ENCODE results near the gene BICRA.
"Not testable (repeated sequence)": the region's sequence is repeated elsewhere in the genome, so short reads cannot be mapped to it uniquely, and the experiment has no call there.

The BICRA gene

GRCh38 chr19:47742634-47743033 lies 133.7 kb downstream of the BICRA start:
- Histone ChIP-seq H2AFZ (ENCODE audit: insufficient read depth, low read length, poor library complexity) (no peak overlapping the region), H3K79me2 (ENCODE audit: control insufficient read depth, insufficient read depth, low read length, poor library complexity) (peaks cover 5% of the 10 kb centered on the region), H4K12ac (ENCODE audit: low read depth, low read length) (peak overlapping the region; percentile 34), H3K18ac (ENCODE audit: low read length) (peak overlapping the region; percentile 17), H3K14ac (ENCODE audit: low read length) (peak overlapping the region; percentile 23), H3K23ac (ENCODE audit: low read length) (no peak overlapping the region), H2BK120ac (ENCODE audit: insufficient read depth, low read length, poor library complexity) (peak overlapping the region; percentile 18), H3K4ac (ENCODE audit: low read depth, low read length) (no peak overlapping the region), H3K4me3 (ENCODE audit: low read depth, low read length) (no peak overlapping the region), H2AK5ac (ENCODE audit: low read length) (no peak overlapping the region), H3K4me1 (ENCODE audit: control insufficient read depth in 1 of 2, insufficient read depth in 2 of 2, low read length in 2 of 2) (peaks cover 4 to 6% of the 10 kb centered on the region in 2 experiments), H3K27me3 (ENCODE audit: insufficient read depth, low read length) (no peaks in the 10 kb centered on the region), H4K8ac (ENCODE audit: low read depth, low read length) (peak overlapping the region; percentile 89), H4K91ac (ENCODE audit: low read depth, low read length) (peak overlapping the region; percentile 84), H3K79me1 (ENCODE audit: low read length) (peaks cover 10% of the 10 kb centered on the region), H3K4me2 (ENCODE audit: low read length) (peak overlapping the region; percentile 91), H3K9me3 (ENCODE audit: insufficient read depth, low read depth, low read length) (peaks cover 2% of the 10 kb centered on the region), H3K27ac (ENCODE audit: low read depth, low read length) (no peak overlapping the region), H2BK12ac (ENCODE audit: low read length) (peak overlapping the region; percentile 10), H3K9ac (ENCODE audit: low read length) (no peak overlapping the region), H3K36me3 (ENCODE audit: control insufficient read depth in 1 of 2, insufficient read depth in 2 of 2, low read length in 2 of 2) (peaks cover 13 to 19% of the 10 kb centered on the region in 2 experiments), H2BK5ac (ENCODE audit: low read depth, low read length, poor library complexity) (no peak overlapping the region)
- no peak for DNase-seq
- no CpG with 5 or more reads among the region's 13 CpGs for WGBS (ENCODE audit: extremely low coverage, insufficient coverage, insufficient read length)

GRCh38 chr19:47745010-47745901 lies 136.3 kb downstream of the BICRA start, which contains the start of gene NOP53:
Gene NOP53, plus strand, starts transcription at chr19:47745546. Its CDS starts 14 bp downstream, at chr19:47745560.
- peak within 1 kb of the TSS; percentile 90 for H2BK120ac ChIP-seq (ENCODE audit: insufficient read depth, low read length, poor library complexity)
- H2BK5ac ChIP-seq (ENCODE audit: low read depth, low read length, poor library complexity), result peak within 1 kb of the TSS; percentile 98
- peak within 1 kb of the TSS; percentile 99 for H4K8ac ChIP-seq (ENCODE audit: low read depth, low read length)
- H4K91ac ChIP-seq (ENCODE audit: low read depth, low read length), result peak within 1 kb of the TSS; percentile 97
- peak within 1 kb of the TSS; percentile 97 for H2AFZ ChIP-seq (ENCODE audit: insufficient read depth, low read length, poor library complexity)
- H3K23ac ChIP-seq (ENCODE audit: low read length), result no peak within 1 kb of the TSS
- no peaks in the 10 kb centered on the region for H3K27me3 ChIP-seq (ENCODE audit: insufficient read depth, low read length)
- peak within 1 kb of the TSS; percentile 98 for H3K18ac ChIP-seq (ENCODE audit: low read length)
- H3K79me1 ChIP-seq (ENCODE audit: low read length), result peaks cover 10% of the 10 kb centered on the region
- H3K79me2 ChIP-seq (ENCODE audit: control insufficient read depth, insufficient read depth, low read length, poor library complexity), result peaks cover 5% of the 10 kb centered on the region
- peak within 1 kb of the TSS; percentile 99 for H4K12ac ChIP-seq (ENCODE audit: low read depth, low read length)
- H2AK5ac ChIP-seq (ENCODE audit: low read length), result no peak within 1 kb of the TSS
- WGBS (ENCODE audit: extremely low coverage, insufficient coverage, insufficient read length), result no CpG with 5 or more reads among the region's 53 CpGs
- H3K4me2 ChIP-seq (ENCODE audit: low read length), result peak within 1 kb of the TSS; percentile 72
- peak within 1 kb of the TSS; percentile 28 for H3K9ac ChIP-seq (ENCODE audit: low read length)
- H3K4me1 ChIP-seq (ENCODE audit: control insufficient read depth in 1 of 2, insufficient read depth in 2 of 2, low read length in 2 of 2), result peaks cover 4 to 6% of the 10 kb centered on the region in 2 experiments
- no peak within 1 kb of the TSS for H2BK12ac ChIP-seq (ENCODE audit: low read length)
- H3K4ac ChIP-seq (ENCODE audit: low read depth, low read length), result peak within 1 kb of the TSS; percentile 72
- H3K27ac ChIP-seq (ENCODE audit: low read depth, low read length), result peak within 1 kb of the TSS; percentile 74
- H3K36me3 ChIP-seq (ENCODE audit: control insufficient read depth in 1 of 2, insufficient read depth in 2 of 2, low read length in 2 of 2), result peaks cover 26 to 37% of the 10 kb centered on the region in 2 experiments
- DNase-seq, result peak; percentile 97 to 100
- H3K4me3 ChIP-seq (ENCODE audit: low read depth, low read length), result peak within 1 kb of the TSS; percentile 83
- H3K9me3 ChIP-seq (ENCODE audit: insufficient read depth, low read depth, low read length), result no peaks in the 10 kb centered on the region
- H3K14ac ChIP-seq (ENCODE audit: low read length), result peak within 1 kb of the TSS; percentile 92

- H3K4me3 ChIP-seq (ENCODE audit: low read depth, low read length); H3K14ac ChIP-seq (ENCODE audit: low read length); H2AK5ac ChIP-seq (ENCODE audit: low read length); H2BK120ac ChIP-seq (ENCODE audit: insufficient read depth, low read length, poor library complexity); H4K8ac ChIP-seq (ENCODE audit: low read depth, low read length); H4K12ac ChIP-seq (ENCODE audit: low read depth, low read length); H3K27ac ChIP-seq (ENCODE audit: low read depth, low read length); DNase-seq; H2AFZ ChIP-seq (ENCODE audit: insufficient read depth, low read length, poor library complexity); H3K79me2 ChIP-seq (ENCODE audit: control insufficient read depth, insufficient read depth, low read length, poor library complexity); H4K91ac ChIP-seq (ENCODE audit: low read depth, low read length); H2BK5ac ChIP-seq (ENCODE audit: low read depth, low read length, poor library complexity); H3K4me1 ChIP-seq (ENCODE audit: control insufficient read depth in 1 of 2, insufficient read depth in 2 of 2, low read length in 2 of 2); H2BK12ac ChIP-seq (ENCODE audit: low read length); H3K9ac ChIP-seq (ENCODE audit: low read length); H3K9me3 ChIP-seq (ENCODE audit: insufficient read depth, low read depth, low read length); H3K18ac ChIP-seq (ENCODE audit: low read length); H3K23ac ChIP-seq (ENCODE audit: low read length); H3K27me3 ChIP-seq (ENCODE audit: insufficient read depth, low read length): not testable (repeated sequence)
- Histone ChIP-seq H3K4me2 (ENCODE audit: low read length) (peak overlapping the region; percentile 53), H3K36me3 (ENCODE audit: control insufficient read depth in 1 of 2, insufficient read depth in 2 of 2, low read length in 2 of 2) (peaks cover 29 to 43% of the 10 kb centered on the region in 2 experiments), H3K79me1 (ENCODE audit: low read length) (peaks cover 10% of the 10 kb centered on the region), H3K4ac (ENCODE audit: low read depth, low read length) (peak overlapping the region; percentile 60)
- WGBS (ENCODE audit: extremely low coverage, insufficient coverage, insufficient read length), result no CpG with 5 or more reads among the region's 17 CpGs
Measured at GRCh38 chr19:47746129-47746528, 137.2 kb downstream of the BICRA start.

- H2BK12ac ChIP-seq (ENCODE audit: low read length), result no peak overlapping the region
- no peak overlapping the region for H3K4me3 ChIP-seq (ENCODE audit: low read depth, low read length)
- no peaks in the 10 kb centered on the region for H3K27me3 ChIP-seq (ENCODE audit: insufficient read depth, low read length)
- no peak overlapping the region for H2AFZ ChIP-seq (ENCODE audit: insufficient read depth, low read length, poor library complexity)
- no peak overlapping the region for H3K23ac ChIP-seq (ENCODE audit: low read length)
- H3K9me3 ChIP-seq (ENCODE audit: insufficient read depth, low read depth, low read length), result no peaks in the 10 kb centered on the region
- peaks cover 2% of the 10 kb centered on the region for H3K79me2 ChIP-seq (ENCODE audit: control insufficient read depth, insufficient read depth, low read length, poor library complexity)
- no peak overlapping the region for H4K12ac ChIP-seq (ENCODE audit: low read depth, low read length)
- H3K36me3 ChIP-seq (ENCODE audit: control insufficient read depth in 1 of 2, insufficient read depth in 2 of 2, low read length in 2 of 2), result peaks cover 58 to 65% of the 10 kb centered on the region in 2 experiments
- H4K91ac ChIP-seq (ENCODE audit: low read depth, low read length), result no peak overlapping the region
- H3K4me1 ChIP-seq (ENCODE audit: control insufficient read depth in 1 of 2, insufficient read depth in 2 of 2, low read length in 2 of 2), result no peaks in the 10 kb centered on the region
- no peak overlapping the region for H2AK5ac ChIP-seq (ENCODE audit: low read length)
- H4K8ac ChIP-seq (ENCODE audit: low read depth, low read length), result no peak overlapping the region
- H2BK5ac ChIP-seq (ENCODE audit: low read depth, low read length, poor library complexity), result no peak overlapping the region
- H3K79me1 ChIP-seq (ENCODE audit: low read length), result peaks cover 5% of the 10 kb centered on the region
- no peak overlapping the region for H3K4me2 ChIP-seq (ENCODE audit: low read length)
- DNase-seq, result no peak
- no peak overlapping the region for H3K14ac ChIP-seq (ENCODE audit: low read length)
- H3K18ac ChIP-seq (ENCODE audit: low read length), result no peak overlapping the region
- H3K4ac ChIP-seq (ENCODE audit: low read depth, low read length), result no peak overlapping the region
- WGBS (ENCODE audit: extremely low coverage, insufficient coverage, insufficient read length), result no CpG with 5 or more reads among the region's 3 CpGs
- H3K9ac ChIP-seq (ENCODE audit: low read length), result no peak overlapping the region
- H2BK120ac ChIP-seq (ENCODE audit: insufficient read depth, low read length, poor library complexity), result no peak overlapping the region
- no peak overlapping the region for H3K27ac ChIP-seq (ENCODE audit: low read depth, low read length)
Measured at GRCh38 chr19:47749326-47749725, 140.4 kb downstream of the BICRA start.

All from trophoblast cell (in vitro differentiated cells and primary cell).